GM21717 (cell line): Measurements from ENCODE around the gene APH1B.
"Not testable (repeated sequence)": the region's sequence is repeated elsewhere in the genome, so short reads cannot be mapped to it uniquely, and the experiment has no call there.

Source experiments
- ATAC-seq: cut with Tn5 transposase; IDR thresholded peaks from one replicate; pipeline ENCODE4 v1.9.1; 2021; ENCODE audit warnings: mild to moderate bottlenecking, moderate library complexity; ENCODE audit not compliant: unreplicated experiment

APH1B gene

GRCh38 chr15:63294359-63294758 lies 17.0 kb downstream of the APH1B start:
- ATAC-seq = no peak

DNA sequence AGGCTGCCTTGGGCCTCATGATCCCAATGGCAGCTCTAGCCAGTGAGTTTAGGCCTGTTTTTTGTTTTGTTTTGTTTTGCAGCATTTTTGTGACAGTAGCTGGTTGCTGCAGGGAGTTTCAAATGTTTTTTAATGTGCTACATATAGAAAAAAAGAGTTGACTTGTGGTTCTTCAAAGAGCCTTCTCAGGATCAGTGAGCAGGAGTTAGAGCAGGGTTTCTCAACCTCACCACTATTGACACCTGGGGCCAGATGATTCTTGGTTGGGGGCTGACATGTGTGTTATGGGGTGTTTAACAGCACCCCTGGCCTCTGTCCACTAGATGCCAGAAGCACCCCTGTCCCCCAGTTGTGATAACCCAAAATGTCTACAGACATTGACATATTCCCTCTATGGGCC lies 17.9 kb downstream of the APH1B start:
- no peak for ATAC-seq

- no peak for ATAC-seq
These were observed 18.8 kb downstream of the APH1B start for GRCh38 chr15:63296195-63296594.

- no peak for ATAC-seq
These were observed 22.7 kb downstream of the APH1B start for GRCh38 chr15:63299943-63300575.

DNA sequence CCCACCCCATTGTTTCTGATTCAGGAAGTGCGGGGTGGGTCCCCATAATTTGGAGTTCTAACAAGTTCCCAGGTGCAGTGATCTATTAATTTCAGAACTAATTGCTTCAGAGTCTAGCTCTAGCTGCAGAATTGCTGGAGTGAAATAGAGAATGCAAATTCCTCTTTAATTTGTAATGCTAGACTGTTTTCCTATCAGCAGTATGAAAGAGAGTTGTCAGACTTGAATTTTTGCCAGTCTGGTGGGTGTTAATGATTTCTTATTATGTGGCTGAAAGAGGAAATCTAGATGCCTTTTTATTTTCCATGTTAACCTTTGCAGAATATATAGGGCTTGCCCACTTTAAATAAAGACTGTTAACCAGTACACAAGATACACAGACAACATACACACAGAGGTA lies 23.7 kb downstream of the APH1B start:
- ATAC-seq = no peak

DNA sequence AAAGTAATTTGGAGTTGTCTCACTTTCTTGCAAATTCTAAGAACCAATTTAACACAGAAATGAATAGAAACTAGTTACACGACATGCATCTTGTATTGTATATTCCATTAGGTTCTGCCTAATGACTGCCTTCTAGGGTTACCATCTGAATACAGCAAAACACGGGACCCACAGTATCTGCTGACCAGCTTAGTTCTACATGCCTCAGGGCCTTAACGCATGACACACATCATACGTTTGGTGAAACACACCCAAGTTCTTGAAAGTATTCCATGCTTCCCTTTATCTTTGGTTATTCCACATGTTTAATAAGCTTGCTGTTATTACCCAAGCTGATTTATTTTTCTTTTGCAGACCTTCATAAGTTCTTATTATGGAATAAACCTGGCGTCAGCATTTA lies 27.9 kb downstream of the APH1B start:
- no peak for ATAC-seq

DNA sequence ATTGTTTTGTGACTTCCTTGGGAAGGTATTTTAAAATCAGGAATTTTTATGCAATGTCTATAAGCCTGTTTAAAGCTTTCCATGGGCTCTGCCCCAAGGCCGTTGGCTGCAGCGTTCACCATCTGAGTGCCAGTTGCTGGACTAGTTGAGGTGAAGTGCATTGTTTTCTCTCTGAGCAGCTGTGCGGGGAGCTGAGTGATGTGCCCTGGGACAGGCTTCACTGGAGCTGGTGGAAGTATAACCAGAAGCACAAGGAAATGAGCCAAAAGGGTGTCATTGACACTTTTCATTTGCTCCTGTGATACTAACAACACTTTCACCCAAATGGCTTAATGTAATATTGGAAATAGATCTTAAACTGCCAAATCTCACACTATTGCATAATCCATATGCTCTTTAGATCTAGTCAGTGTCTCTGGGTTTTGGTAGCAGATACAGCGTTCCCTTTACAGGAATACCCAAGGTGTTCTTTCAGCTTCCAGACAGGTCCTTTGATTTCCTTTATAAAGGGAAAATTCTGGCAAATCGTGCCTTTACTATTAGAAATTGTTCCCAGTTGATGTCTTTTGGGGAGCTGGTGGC lies 29.2 kb downstream of the APH1B start:
- no peak for ATAC-seq

GRCh38 chr15:63308491-63308890 lies 31.1 kb downstream of the APH1B start:
- no peak for ATAC-seq

DNA sequence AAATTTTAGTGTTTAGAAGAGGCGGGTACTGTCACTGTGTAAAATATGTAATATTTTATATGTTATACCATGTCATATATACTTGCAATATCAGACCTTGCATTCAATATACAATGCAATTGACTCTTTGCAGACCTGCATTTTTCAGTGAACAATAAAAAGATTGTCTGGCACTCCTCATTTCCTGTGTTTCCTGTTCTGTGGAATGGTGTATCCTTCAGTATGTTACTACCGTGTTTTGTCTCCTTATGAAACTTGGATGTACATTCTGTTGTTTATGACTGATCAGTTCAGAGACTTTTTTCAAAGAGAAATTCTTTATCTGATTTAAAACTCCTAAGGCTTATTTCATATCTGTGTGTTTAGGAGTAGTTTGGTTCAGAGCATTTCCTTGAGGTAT lies 31.5 kb downstream of the APH1B start:
- ATAC-seq = no peak

GRCh38 chr15:63310646-63311045 lies 33.2 kb downstream of the APH1B start:
- no peak for ATAC-seq

DNA sequence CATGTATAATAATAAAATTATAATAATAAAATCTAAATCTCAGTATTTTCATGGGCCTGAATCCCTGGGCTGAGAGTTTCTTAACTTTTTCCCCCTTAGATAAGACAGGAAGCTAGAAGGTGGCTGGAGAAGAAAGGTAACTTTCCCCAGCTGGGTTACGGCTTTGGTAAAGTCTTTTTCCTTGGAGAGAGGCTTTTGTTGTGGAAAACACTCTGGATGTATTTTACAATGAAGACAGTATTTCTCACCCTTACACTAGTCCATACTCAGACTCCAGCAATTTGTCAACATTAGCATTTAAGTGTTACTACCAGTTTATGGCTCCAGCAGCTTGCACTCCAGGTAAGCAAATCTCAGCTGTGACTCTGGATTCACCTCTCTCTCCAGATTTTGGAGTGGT lies 34.9 kb downstream of the APH1B start:
- ATAC-seq = no peak

DNA sequence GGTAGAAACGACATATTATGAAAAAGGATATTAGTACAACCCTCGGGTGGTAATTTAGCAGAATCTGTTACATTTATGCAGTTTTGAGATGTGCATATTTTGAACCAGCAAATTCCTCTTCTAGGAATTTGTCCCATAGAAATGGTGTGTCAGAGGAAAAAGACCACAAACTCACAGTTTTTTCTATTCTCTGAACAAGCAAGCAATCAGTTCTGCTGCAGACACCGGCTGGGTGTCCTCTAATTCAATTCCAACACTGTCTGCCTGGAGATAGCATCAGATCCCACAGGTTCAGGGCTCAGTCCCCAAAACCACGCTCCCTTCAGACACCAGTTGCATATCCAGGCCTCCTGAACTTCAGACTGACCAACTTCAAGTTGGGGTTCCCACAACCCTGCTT lies 36.4 kb downstream of the APH1B start:
- ATAC-seq = no peak

GRCh38 chr15:63314409-63314808 lies 37.0 kb downstream of the APH1B start:
- no peak for ATAC-seq

GRCh38 chr15:63318344-63318743 lies 40.9 kb downstream of the APH1B start:
- ATAC-seq = no peak

DNA sequence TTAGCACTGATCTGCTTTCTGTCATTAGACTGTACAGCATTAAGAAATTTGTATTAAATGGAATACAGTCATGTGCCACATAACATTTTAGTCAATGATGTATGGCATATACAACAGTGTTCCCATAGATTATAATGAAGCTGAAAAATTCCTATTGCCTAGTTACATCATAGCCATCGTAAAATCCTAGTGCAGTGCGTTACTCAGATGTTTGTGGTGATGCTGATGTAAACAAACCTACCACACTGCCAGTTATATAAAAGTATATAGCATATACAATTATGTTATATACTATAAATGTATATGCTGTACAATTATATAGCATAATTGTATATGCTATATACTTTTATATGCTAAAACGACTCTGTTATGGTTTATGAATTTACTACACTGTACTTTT lies 41.7 kb downstream of the APH1B start:
- no peak for ATAC-seq

DNA sequence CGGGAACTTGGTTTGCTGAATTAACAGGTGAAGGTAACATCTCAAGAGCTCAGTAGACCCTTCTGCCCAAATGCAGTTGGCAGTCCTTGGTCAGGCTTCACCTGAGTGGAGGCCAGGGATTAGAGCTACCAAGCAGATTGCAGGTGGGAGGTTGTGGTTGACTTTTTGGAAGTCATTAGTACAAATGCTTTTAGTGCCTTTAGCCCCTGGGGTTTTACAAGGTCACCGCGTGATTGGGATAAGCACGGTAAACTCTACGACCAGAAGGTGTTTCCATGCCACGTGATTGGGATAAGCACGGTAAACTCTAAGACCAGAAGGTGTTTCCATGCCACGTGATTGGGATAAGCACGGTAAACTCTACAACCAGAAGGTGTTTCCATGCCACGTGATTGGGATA lies 43.0 kb downstream of the APH1B start:
- ATAC-seq = not testable (repeated sequence)

GRCh38 chr15:63320981-63321380 lies 43.6 kb downstream of the APH1B start:
- ATAC-seq = not testable (repeated sequence)

DNA sequence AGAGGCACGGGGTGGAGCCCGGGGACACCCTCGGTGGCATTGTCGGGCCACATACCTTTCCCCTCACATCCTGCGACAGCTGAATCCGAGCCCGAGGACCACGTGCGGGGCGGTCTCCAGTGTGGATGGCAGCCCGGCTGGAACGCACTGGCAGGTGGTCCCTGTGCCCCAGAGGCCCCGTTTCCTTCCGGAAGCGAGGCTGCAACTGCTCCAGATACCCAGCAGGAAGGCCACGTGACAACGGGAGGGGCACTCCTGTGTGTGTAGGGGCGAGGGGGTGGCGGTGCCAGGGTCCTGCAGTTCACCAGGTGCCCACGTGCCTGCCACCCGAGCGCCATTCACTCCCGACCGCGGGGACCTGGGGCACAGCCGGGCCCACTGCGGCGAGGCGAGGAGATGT lies 44.1 kb downstream of the APH1B start:
- no peak for ATAC-seq

DNA sequence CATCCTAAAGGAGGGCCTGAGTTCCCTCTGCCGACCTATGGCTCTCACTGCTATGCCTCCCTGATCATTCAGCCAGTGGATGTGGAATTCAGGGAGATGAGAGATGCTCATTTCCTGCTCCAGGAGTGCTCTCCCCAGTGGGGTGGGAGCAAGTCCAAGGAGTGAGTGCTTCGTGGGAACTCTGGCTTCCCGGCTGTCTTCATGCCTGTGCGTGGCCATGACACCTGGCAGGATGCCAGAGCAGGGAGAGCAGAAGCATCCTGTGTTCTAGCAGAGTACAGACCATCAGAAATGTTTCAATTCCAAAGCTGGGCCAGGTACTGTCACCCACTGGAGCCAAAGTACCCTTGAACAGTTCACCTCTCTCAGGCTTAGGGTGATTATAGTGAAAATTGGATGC lies 45.1 kb downstream of the APH1B start:
- no peak for ATAC-seq

GRCh38 chr15:63323798-63324563 lies 46.6 kb downstream of the APH1B start:
- ATAC-seq = no peak

DNA sequence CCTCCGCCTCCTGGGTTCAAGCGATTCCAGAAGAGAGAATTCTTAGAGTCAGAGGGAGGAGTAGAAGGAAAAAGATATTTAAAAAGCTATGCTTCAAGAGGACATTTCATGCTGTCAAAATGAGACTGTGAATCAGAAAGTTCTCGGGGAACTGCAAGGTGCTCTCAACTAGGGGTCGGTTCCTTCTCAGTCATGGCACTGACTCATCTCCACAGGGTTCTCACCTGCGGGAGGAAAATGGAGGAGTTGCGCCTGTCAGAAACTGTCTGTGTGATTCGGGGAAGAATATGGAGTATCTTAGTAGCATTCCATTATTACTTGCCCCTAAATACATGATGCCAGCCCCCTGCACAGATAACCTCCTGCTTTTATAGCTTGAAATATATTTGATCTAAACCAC lies 47.4 kb downstream of the APH1B start:
- no peak for ATAC-seq

DNA sequence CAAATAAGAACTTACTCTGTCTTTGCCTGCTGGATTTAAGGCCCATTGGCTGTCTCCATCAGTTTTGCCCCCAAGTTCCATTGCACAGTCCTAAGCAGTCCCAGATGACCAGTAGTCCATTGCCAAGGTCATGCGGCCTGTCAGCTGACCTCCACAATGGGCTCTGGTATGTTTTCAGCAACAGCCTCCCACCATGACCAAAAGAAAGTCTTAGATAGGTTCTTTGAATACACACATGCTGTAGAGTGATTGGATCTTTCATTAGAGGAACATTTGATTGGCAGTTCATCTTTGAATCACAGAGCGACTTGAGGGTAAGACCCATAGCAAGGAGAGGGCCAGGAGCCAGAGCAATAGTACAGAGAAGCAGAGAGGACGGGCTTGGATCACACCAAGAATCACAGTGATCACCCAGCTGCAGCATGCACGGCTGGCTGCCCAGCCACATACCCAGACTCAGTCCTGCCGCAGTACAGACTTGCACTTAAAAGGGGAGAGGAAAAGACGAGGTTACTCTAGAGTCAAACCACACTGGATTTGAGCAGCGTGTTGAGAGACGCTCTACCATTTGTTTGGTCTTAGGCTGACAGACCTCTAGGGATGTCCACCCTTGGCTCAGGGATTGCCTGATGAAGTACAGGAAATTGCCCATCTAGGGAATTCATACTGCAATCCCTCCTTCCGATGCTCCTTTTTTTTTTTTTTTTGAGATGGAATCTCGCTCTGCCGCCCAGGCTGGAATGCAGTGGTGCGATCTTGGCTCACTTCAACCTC lies 50.4 kb downstream of the APH1B start:
- ATAC-seq = no peak
